GM12878 (cell line): Measurements from ENCODE around the gene SSNA1. TPM values are rescaled to one million over a fixed set of nuclear protein-coding genes. Genes with fewer than 3 reads are reported as not detected.

Experiments used
- BCL11A ChIP-seq: IDR thresholded peaks from 2 replicates; pipeline ENCODE4 v1.6.1; 2011; ENCODE audit warnings: low read depth, low read length
- HDGF ChIP-seq: fragments of 450-650 bp; IDR thresholded peaks from 2 replicates; pipeline ENCODE4 v1.6.1; 2016; ENCODE audit warnings: antibody characterized with exemption
- MEF2A ChIP-seq: IDR thresholded peaks from 2 replicates; pipeline ENCODE4 v1.6.1; 2011; ENCODE audit warnings: low read depth, mild to moderate bottlenecking, low read length, moderate library complexity; ENCODE audit not compliant: insufficient read depth
- MTA3 ChIP-seq: IDR thresholded peaks from 2 replicates; pipeline ENCODE4 v1.6.1; 2012; ENCODE audit warnings: low read length, inconsistent platforms, borderline replicate concordance
- NR2C1 ChIP-seq: fragments of 450-650 bp; IDR thresholded peaks from 2 replicates; pipeline ENCODE4 v1.6.1; 2017; ENCODE audit warnings: antibody characterized with exemption, mild to moderate bottlenecking, moderate library complexity
- RAD51 ChIP-seq: fragments of 450-650 bp; IDR thresholded peaks from 2 replicates; pipeline ENCODE4 v1.6.1; 2016; ENCODE audit warnings: moderate library complexity, mild to moderate bottlenecking, inconsistent platforms
- RELA ChIP-seq: fragments of 450-650 bp; IDR thresholded peaks from 2 replicates; pipeline ENCODE4 v1.8.0; 2014; ENCODE audit warnings: borderline replicate concordance; ENCODE audit not compliant: partially characterized antibody
- STAT3 ChIP-seq: IDR thresholded peaks from 2 replicates; pipeline ENCODE4 v1.6.1; 2011; ENCODE audit warnings: low read depth, low read length, improper control_type of control experiment
- SUZ12 ChIP-seq: fragments of 200-600 bp; sonication (generic); IDR thresholded peaks from one replicate; pipeline ENCODE4 v1.6.1; 2018; ENCODE audit warnings: antibody characterized with exemption, mild to moderate bottlenecking; ENCODE audit not compliant: unreplicated experiment
- ZNF622 ChIP-seq: fragments of 450-650 bp; IDR thresholded peaks from 2 replicates; pipeline ENCODE4 v1.6.1; 2017; ENCODE audit warnings: mild to moderate bottlenecking, inconsistent platforms
- polyA plus RNA-seq, 11 experiments: library from polyadenylated mRNA; depleted of rRNA in 4 of 11; unstranded in 6 of 11; stranded (reverse) in 5 of 11; fragments of >200 nt; fragmentation: Nextera tagmentation in 4 of 11; fragmentation: Illumina TruSeq in 1 of 11; extraction: Ambion mirVana in 4 of 11; extraction: Trizol in 1 of 11; gene quantifications; 1 replicate in 1 of 11; 2 replicates in 10 of 11; pipeline versions ENCODE4 v1.2.1 to v1.2.3, GENCODE V29; 2011 to 2016; ENCODE audit warnings: inconsistent platforms in 2 of 11, missing spikeins in 2 of 11, low read depth in 1 of 11
- total RNA-seq, 4 experiments: library from RNA; depleted of rRNA in 3 of 4; stranded (reverse); fragments of >200 nt in 3 of 4; fragmentation: Illumina TruSeq in 1 of 4; extraction: Trizol in 1 of 4; gene quantifications; 2 replicates each; pipeline versions ENCODE4 v1.2.1 to v1.2.3, GENCODE V29; 2013 to 2021
- TF ChIP-seq, protein P1 (sequence below): fragments of 450-650 bp; formaldehyde crosslinking; IDR thresholded peaks from 2 replicates; pipeline ENCODE4 v1.5.0; 2022; ENCODE audit warnings: mild to moderate bottlenecking, missing genetic modification characterization
- TF ChIP-seq, protein P2 (sequence below): fragments of 450-650 bp; IDR thresholded peaks from 2 replicates; pipeline ENCODE4 v1.6.1; 2017; ENCODE audit warnings: borderline replicate concordance
- TF ChIP-seq, protein P3 (sequence below): fragments of 450-650 bp; IDR thresholded peaks from 2 replicates; pipeline ENCODE4 v1.6.1; 2016; ENCODE audit warnings: mild to moderate bottlenecking
- TF ChIP-seq, protein P4 (sequence below): IDR thresholded peaks from 2 replicates; pipeline ENCODE4 v1.6.1; 2011; ENCODE audit warnings: low read depth, low read length, improper control_type of control experiment, borderline replicate concordance
- TF ChIP-seq, protein P5 (sequence below): fragments of 450-650 bp; IDR thresholded peaks from 2 replicates; pipeline ENCODE4 v1.6.1; 2017; ENCODE audit warnings: low read depth, mild to moderate bottlenecking, moderate library complexity
- TF ChIP-seq, protein P6 (sequence below): fragments of 450-650 bp; IDR thresholded peaks from 2 replicates; pipeline ENCODE4 v1.6.1; 2018; ENCODE audit warnings: borderline replicate concordance, mild to moderate bottlenecking; ENCODE audit not compliant: partially characterized antibody

The SSNA1 gene
- total and polyA plus RNA-seq, 10 of the 15 experiments (the other 5 are each of a cell fraction or from before 2014, with no cell fraction given), result 0.63 to 139 (median 78.0) TPM

DNA sequence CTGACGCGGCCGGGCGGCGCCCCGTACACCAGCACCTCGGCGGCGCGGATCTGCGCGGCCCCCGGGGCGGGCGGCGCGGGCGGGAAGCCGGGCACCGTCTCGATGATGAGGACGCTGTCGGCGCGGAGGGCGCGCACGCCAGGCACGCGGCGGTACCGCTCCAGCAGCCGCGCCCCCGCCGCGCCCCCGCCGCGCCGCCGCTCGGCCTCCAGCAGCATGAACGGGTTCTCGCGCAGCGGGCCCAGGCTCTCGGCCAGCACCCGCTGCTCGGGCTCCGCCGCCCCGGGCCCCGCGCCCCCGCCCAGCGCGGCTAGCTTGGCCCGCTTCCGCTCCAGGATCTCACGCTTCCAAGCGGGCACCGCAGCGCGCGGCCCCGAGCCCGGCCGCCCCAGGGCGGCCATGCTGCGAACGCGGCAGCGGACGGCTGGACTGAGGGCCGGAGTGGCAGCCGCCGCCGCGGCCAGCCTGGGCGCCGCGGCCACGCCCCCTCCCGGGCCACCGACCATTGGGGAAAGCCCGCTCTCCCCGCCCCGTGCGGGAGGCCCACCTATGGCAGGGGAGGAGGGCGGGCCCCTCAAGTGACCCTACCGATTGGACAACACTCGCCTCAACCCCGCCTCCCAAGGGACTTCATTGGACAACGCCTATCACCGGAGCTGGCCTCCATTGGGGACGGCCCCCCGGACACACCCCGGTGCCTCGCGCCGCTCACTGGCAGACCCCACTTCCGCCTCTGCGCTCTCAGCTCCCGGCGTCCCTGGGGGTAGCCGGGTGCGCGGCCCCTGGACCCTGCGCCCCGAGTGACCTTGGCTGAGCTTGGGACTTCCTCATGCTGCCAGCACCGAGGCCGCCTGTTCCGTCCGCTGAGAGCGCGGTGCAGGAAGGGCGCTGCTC is 12.1 kb downstream of the SSNA1 start, which contains the start of gene TPRN (continued):
- TF ChIP-seq, protein P1, sequence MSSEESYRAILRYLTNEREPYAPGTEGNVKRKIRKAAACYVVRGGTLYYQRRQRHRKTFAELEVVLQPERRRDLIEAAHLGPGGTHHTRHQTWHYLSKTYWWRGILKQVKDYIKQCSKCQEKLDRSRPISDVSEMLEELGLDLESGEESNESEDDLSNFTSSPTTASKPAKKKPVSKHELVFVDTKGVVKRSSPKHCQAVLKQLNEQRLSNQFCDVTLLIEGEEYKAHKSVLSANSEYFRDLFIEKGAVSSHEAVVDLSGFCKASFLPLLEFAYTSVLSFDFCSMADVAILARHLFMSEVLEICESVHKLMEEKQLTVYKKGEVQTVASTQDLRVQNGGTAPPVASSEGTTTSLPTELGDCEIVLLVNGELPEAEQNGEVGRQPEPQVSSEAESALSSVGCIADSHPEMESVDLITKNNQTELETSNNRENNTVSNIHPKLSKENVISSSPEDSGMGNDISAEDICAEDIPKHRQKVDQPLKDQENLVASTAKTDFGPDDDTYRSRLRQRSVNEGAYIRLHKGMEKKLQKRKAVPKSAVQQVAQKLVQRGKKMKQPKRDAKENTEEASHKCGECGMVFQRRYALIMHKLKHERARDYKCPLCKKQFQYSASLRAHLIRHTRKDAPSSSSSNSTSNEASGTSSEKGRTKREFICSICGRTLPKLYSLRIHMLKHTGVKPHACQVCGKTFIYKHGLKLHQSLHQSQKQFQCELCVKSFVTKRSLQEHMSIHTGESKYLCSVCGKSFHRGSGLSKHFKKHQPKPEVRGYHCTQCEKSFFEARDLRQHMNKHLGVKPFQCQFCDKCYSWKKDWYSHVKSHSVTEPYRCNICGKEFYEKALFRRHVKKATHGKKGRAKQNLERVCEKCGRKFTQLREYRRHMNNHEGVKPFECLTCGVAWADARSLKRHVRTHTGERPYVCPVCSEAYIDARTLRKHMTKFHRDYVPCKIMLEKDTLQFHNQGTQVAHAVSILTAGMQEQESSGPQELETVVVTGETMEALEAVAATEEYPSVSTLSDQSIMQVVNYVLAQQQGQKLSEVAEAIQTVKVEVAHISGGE (CRISPR knock-in tag), result no peak
- TF ChIP-seq BCL11A (no peak), NR2C1 (no peak), STAT3 (no peak), RELA (peak; percentile 20), SUZ12 (no peak), ZNF622 (no peak), MTA3 (no peak), RAD51 (peak; percentile 44; the same call in 1 of the 2 replicates), MEF2A (no peak), HDGF (peak; percentile 96)
- TF ChIP-seq, protein P2, sequence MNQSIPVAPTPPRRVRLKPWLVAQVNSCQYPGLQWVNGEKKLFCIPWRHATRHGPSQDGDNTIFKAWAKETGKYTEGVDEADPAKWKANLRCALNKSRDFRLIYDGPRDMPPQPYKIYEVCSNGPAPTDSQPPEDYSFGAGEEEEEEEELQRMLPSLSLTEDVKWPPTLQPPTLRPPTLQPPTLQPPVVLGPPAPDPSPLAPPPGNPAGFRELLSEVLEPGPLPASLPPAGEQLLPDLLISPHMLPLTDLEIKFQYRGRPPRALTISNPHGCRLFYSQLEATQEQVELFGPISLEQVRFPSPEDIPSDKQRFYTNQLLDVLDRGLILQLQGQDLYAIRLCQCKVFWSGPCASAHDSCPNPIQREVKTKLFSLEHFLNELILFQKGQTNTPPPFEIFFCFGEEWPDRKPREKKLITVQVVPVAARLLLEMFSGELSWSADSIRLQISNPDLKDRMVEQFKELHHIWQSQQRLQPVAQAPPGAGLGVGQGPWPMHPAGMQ, result no peak
- TF ChIP-seq, protein P3, sequence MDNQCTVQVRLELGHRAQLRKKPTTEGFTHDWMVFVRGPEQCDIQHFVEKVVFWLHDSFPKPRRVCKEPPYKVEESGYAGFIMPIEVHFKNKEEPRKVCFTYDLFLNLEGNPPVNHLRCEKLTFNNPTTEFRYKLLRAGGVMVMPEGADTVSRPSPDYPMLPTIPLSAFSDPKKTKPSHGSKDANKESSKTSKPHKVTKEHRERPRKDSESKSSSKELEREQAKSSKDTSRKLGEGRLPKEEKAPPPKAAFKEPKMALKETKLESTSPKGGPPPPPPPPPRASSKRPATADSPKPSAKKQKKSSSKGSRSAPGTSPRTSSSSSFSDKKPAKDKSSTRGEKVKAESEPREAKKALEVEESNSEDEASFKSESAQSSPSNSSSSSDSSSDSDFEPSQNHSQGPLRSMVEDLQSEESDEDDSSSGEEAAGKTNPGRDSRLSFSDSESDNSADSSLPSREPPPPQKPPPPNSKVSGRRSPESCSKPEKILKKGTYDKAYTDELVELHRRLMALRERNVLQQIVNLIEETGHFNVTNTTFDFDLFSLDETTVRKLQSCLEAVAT, result no peak
- TF ChIP-seq, protein P4, sequence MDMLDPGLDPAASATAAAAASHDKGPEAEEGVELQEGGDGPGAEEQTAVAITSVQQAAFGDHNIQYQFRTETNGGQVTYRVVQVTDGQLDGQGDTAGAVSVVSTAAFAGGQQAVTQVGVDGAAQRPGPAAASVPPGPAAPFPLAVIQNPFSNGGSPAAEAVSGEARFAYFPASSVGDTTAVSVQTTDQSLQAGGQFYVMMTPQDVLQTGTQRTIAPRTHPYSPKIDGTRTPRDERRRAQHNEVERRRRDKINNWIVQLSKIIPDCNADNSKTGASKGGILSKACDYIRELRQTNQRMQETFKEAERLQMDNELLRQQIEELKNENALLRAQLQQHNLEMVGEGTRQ, result peak; percentile 38; the same call in 1 of the 2 replicates
- TF ChIP-seq, protein P5, sequence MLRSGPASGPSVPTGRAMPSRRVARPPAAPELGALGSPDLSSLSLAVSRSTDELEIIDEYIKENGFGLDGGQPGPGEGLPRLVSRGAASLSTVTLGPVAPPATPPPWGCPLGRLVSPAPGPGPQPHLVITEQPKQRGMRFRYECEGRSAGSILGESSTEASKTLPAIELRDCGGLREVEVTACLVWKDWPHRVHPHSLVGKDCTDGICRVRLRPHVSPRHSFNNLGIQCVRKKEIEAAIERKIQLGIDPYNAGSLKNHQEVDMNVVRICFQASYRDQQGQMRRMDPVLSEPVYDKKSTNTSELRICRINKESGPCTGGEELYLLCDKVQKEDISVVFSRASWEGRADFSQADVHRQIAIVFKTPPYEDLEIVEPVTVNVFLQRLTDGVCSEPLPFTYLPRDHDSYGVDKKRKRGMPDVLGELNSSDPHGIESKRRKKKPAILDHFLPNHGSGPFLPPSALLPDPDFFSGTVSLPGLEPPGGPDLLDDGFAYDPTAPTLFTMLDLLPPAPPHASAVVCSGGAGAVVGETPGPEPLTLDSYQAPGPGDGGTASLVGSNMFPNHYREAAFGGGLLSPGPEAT, result no peak
- TF ChIP-seq, protein P6, sequence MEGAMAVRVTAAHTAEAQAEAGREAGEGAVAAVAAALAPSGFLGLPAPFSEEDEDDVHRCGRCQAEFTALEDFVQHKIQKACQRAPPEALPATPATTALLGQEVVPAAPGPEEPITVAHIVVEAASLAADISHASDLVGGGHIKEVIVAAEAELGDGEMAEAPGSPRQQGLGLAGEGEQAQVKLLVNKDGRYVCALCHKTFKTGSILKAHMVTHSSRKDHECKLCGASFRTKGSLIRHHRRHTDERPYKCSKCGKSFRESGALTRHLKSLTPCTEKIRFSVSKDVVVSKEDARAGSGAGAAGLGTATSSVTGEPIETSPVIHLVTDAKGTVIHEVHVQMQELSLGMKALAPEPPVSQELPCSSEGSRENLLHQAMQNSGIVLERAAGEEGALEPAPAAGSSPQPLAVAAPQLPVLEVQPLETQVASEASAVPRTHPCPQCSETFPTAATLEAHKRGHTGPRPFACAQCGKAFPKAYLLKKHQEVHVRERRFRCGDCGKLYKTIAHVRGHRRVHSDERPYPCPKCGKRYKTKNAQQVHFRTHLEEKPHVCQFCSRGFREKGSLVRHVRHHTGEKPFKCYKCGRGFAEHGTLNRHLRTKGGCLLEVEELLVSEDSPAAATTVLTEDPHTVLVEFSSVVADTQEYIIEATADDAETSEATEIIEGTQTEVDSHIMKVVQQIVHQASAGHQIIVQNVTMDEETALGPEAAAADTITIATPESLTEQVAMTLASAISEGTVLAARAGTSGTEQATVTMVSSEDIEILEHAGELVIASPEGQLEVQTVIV, result peak; percentile 82
